ENCODE data around the gene RPL38. TPM values are rescaled to one million over a fixed set of nuclear protein-coding genes. Genes with fewer than 3 reads are reported as not detected.

RPL38 gene
- total RNA-seq, 1 donor from 2014 or later = 539 TPM

- no peak for TF ChIP-seq CTCF (IDR thresholded peaks at IDR 0.05)
- H3K9me3 Mint-ChIP-seq (ENCODE audit: low read depth) = no peaks in the 10 kb centered on the region
- H3K36me3 Mint-ChIP-seq (ENCODE audit: low read depth) = no peaks in the 10 kb centered on the region
- H3K4me1 Mint-ChIP-seq (ENCODE audit: low read depth) = no peaks in the 10 kb centered on the region
- no peak overlapping the region for H3K4me3 Mint-ChIP-seq (ENCODE audit: unreplicated experiment)
- H3K27me3 Mint-ChIP-seq (ENCODE audit: low read depth) = peaks cover 51% of the 10 kb centered on the region
- H3K27ac Mint-ChIP-seq (ENCODE audit: unreplicated experiment) = no peak overlapping the region
- DNase-seq (ENCODE audit: low spot score) = peak; percentile 62
Observed at GRCh38 chr17:74190807-74191406, 12.6 kb upstream of the RPL38 start.

- peaks cover 52% of the 10 kb centered on the region for H3K27me3 Mint-ChIP-seq (ENCODE audit: low read depth)
Observed at GRCh38 chr17:74192950-74193781, 10.3 kb upstream of the RPL38 start.

GRCh38 chr17:74194682-74195081 lies 8.8 kb upstream of the RPL38 start:
- H3K4me3 Mint-ChIP-seq (ENCODE audit: unreplicated experiment) = no peak overlapping the region

More at GRCh38 chr17:74192950-74193781, 10.3 kb upstream of the RPL38 start:
- Mint-ChIP-seq H3K4me3 (ENCODE audit: unreplicated experiment) (no peak overlapping the region), H3K36me3 (ENCODE audit: low read depth) (no peaks in the 10 kb centered on the region), H3K9me3 (ENCODE audit: low read depth) (no peaks in the 10 kb centered on the region), H3K27ac (ENCODE audit: unreplicated experiment) (no peak overlapping the region), H3K4me1 (ENCODE audit: low read depth) (no peaks in the 10 kb centered on the region)
- DNase-seq (ENCODE audit: low spot score) = no peak
- TF ChIP-seq CTCF (IDR thresholded peaks at IDR 0.05) = no peak

GRCh38 chr17:74196541-74197317 lies 6.7 kb upstream of the RPL38 start:
- peaks cover 56% of the 10 kb centered on the region for H3K27me3 Mint-ChIP-seq (ENCODE audit: low read depth)
- no peak for TF ChIP-seq CTCF (IDR thresholded peaks at IDR 0.05)
- no peak overlapping the region for H3K27ac Mint-ChIP-seq (ENCODE audit: unreplicated experiment)
- no peak for DNase-seq (ENCODE audit: low spot score)
- no peak overlapping the region for H3K4me3 Mint-ChIP-seq (ENCODE audit: unreplicated experiment)
- peaks cover 4% of the 10 kb centered on the region for H3K4me1 Mint-ChIP-seq (ENCODE audit: low read depth)
- no peaks in the 10 kb centered on the region for H3K36me3 Mint-ChIP-seq (ENCODE audit: low read depth)
- H3K9me3 Mint-ChIP-seq (ENCODE audit: low read depth) = no peaks in the 10 kb centered on the region

More at GRCh38 chr17:74194682-74195081, 8.8 kb upstream of the RPL38 start:
- Mint-ChIP-seq H3K27me3 (ENCODE audit: low read depth) (peaks cover 48% of the 10 kb centered on the region), H3K4me1 (ENCODE audit: low read depth) (peaks cover 3% of the 10 kb centered on the region), H3K9me3 (ENCODE audit: low read depth) (no peaks in the 10 kb centered on the region), H3K27ac (ENCODE audit: unreplicated experiment) (no peak overlapping the region), H3K36me3 (ENCODE audit: low read depth) (no peaks in the 10 kb centered on the region)
- no peak for TF ChIP-seq CTCF (IDR thresholded peaks at IDR 0.05)
- DNase-seq (ENCODE audit: low spot score) = no peak

GRCh38 chr17:74197801-74198200 lies 5.7 kb upstream of the RPL38 start:
- TF ChIP-seq CTCF (IDR thresholded peaks at IDR 0.05) = no peak
- DNase-seq (ENCODE audit: low spot score) = no peak
- Mint-ChIP-seq H3K9me3 (ENCODE audit: low read depth) (no peaks in the 10 kb centered on the region), H3K27me3 (ENCODE audit: low read depth) (peaks cover 58% of the 10 kb centered on the region), H3K4me3 (ENCODE audit: unreplicated experiment) (no peak overlapping the region), H3K36me3 (ENCODE audit: low read depth) (no peaks in the 10 kb centered on the region), H3K27ac (ENCODE audit: unreplicated experiment) (no peak overlapping the region), H3K4me1 (ENCODE audit: low read depth) (peaks cover 4% of the 10 kb centered on the region)

All from chondrocyte (in vitro differentiated cells).